HepG2 (cell line): Measurements from ENCODE around the gene ETV6. TPM values are rescaled to one million over a fixed set of nuclear protein-coding genes. Genes with fewer than 3 reads are reported as not detected.

Experiments used
- BCL6 ChIP-seq: IDR thresholded peaks from 2 replicates; pipeline ENCODE4 v1.6.1; 2016; ENCODE audit warnings: missing genetic modification reagents, missing compliant biosample characterization
- EEA1 ChIP-seq: sonication (generic); formaldehyde crosslinking; IDR thresholded peaks from 2 replicates; pipeline ENCODE4 v1.5.1; 2020; ENCODE audit warnings: mild to moderate bottlenecking, missing genetic modification reagents, borderline replicate concordance
- GFI1 ChIP-seq: sonication (generic); formaldehyde crosslinking; IDR thresholded peaks from 2 replicates; pipeline ENCODE4 v1.5.0; 2020; ENCODE audit warnings: missing genetic modification reagents, mild to moderate bottlenecking, borderline replicate concordance
- HHEX ChIP-seq: IDR thresholded peaks from 2 replicates; pipeline ENCODE4 v1.6.1; 2016; ENCODE audit warnings: control low read depth
- NR3C1 ChIP-seq: sonication (generic); formaldehyde crosslinking; IDR thresholded peaks from 2 replicates; pipeline ENCODE4 v1.4.0; 2020; ENCODE audit warnings: missing genetic modification reagents
- RFX1 ChIP-seq: fragments of 450-650 bp; IDR thresholded peaks from 2 replicates; pipeline ENCODE4 v1.6.1; 2017
- SYNCRIP ChIP-seq: fragments of 200-400 bp; formaldehyde crosslinking; IDR thresholded peaks from 2 replicates; pipeline ENCODE4 v1.6.1; 2018; ENCODE audit warnings: mild to moderate bottlenecking, low read depth, low read length; ENCODE audit not compliant: insufficient read depth
- TEAD2 ChIP-seq: sonication (generic); formaldehyde crosslinking; IDR thresholded peaks from 2 replicates; pipeline ENCODE4 v1.9.0; 2021; ENCODE audit warnings: missing genetic modification reagents
- ZMYM4 ChIP-seq: sonication (generic); formaldehyde crosslinking; IDR thresholded peaks from 2 replicates; pipeline ENCODE4 v1.8.1; 2023; ENCODE audit warnings: mild to moderate bottlenecking, missing genetic modification reagents
- ZNF556 ChIP-seq: sonication (generic); formaldehyde crosslinking; IDR thresholded peaks from 2 replicates; pipeline ENCODE4 v1.4.0; 2020; ENCODE audit warnings: mild to moderate bottlenecking, missing genetic modification reagents, borderline replicate concordance
- ZNF570 ChIP-seq: sonication (generic); formaldehyde crosslinking; IDR thresholded peaks from 2 replicates; pipeline ENCODE4 v1.4.0; 2020; ENCODE audit warnings: mild to moderate bottlenecking, missing genetic modification reagents, borderline replicate concordance
- ZNF607 ChIP-seq: sonication (generic); formaldehyde crosslinking; IDR thresholded peaks from 2 replicates; pipeline ENCODE4 v1.5.1; 2020; ENCODE audit warnings: missing genetic modification reagents, mild to moderate bottlenecking, borderline replicate concordance
- ZNF7 ChIP-seq: IDR thresholded peaks from 2 replicates; pipeline ENCODE4 v1.6.1; 2016; ENCODE audit warnings: missing biosample characterization, missing genetic modification reagents
- polyA plus RNA-seq, 8 experiments: library from polyadenylated mRNA; depleted of rRNA in 3 of 8; stranded (reverse) in 7 of 8; unstranded in 1 of 8; fragments of >200 nt; fragmentation: Illumina TruSeq in 4 of 8; extraction: Trizol in 4 of 8; gene quantifications; 2 replicates each; pipeline versions ENCODE4 v1.2.1 to v1.2.3, GENCODE V29; 2011 to 2016; ENCODE audit warnings: low read depth in 4 of 8, missing spikeins in 1 of 8, mixed read lengths in 1 of 8; ENCODE audit not compliant: insufficient read depth in 1 of 8
- total RNA-seq, 5 experiments: library from RNA; depleted of rRNA; stranded (reverse); fragments of >200 nt; fragmentation: Illumina TruSeq; extraction: Trizol; gene quantifications; 2 replicates each; pipeline ENCODE4 v1.2.3, GENCODE V29; 2016; ENCODE audit warnings: low read depth in 1 of 5
- TF ChIP-seq, protein P1 (sequence below): sonication (generic); formaldehyde crosslinking; conservative IDR thresholded peaks from 2 replicates; pipeline ENCODE4 v1.4.0; 2020; ENCODE audit warnings: mild to moderate bottlenecking, missing genetic modification reagents, moderate library complexity
- TF ChIP-seq, protein P2 (sequence below): sonication (generic); formaldehyde crosslinking; IDR thresholded peaks from 2 replicates; pipeline ENCODE4; 2020; ENCODE audit warnings: missing genetic modification reagents, mild to moderate bottlenecking, borderline replicate concordance
- TF ChIP-seq, protein P3 (sequence below): sonication (generic); formaldehyde crosslinking; IDR thresholded peaks from 2 replicates; pipeline ENCODE4 v1.9.0; 2021; ENCODE audit warnings: missing genetic modification reagents, borderline replicate concordance

Gene ETV6
- total and polyA plus RNA-seq, 2 of the 13 experiments (the other 11 are each of a cell fraction or from before 2014, with no cell fraction given): 2.2 to 3.0 TPM

DNA sequence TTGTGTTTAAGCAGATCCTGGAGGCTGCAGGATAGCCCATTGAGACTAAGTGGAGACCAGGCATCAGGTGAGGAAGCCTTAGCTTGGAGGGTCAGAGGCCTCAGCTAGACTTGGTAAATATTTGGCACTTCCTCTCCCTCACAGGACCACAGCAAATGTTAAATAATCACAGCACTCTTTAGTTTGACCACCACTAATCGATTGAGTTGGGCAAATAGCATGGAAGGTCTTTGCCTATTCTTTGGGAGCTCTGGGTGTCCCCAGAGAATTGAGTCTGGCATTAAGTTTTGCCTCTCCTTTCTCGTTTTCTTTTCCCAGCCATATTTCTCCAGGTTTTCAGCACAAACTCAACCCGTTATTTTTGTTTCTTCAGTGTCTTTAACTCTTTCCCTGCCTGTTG is 61.4 kb downstream of the ETV6 start (continued):
- TF ChIP-seq, protein P1, sequence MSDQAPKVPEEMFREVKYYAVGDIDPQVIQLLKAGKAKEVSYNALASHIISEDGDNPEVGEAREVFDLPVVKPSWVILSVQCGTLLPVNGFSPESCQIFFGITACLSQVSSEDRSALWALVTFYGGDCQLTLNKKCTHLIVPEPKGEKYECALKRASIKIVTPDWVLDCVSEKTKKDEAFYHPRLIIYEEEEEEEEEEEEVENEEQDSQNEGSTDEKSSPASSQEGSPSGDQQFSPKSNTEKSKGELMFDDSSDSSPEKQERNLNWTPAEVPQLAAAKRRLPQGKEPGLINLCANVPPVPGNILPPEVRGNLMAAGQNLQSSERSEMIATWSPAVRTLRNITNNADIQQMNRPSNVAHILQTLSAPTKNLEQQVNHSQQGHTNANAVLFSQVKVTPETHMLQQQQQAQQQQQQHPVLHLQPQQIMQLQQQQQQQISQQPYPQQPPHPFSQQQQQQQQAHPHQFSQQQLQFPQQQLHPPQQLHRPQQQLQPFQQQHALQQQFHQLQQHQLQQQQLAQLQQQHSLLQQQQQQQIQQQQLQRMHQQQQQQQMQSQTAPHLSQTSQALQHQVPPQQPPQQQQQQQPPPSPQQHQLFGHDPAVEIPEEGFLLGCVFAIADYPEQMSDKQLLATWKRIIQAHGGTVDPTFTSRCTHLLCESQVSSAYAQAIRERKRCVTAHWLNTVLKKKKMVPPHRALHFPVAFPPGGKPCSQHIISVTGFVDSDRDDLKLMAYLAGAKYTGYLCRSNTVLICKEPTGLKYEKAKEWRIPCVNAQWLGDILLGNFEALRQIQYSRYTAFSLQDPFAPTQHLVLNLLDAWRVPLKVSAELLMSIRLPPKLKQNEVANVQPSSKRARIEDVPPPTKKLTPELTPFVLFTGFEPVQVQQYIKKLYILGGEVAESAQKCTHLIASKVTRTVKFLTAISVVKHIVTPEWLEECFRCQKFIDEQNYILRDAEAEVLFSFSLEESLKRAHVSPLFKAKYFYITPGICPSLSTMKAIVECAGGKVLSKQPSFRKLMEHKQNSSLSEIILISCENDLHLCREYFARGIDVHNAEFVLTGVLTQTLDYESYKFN (CRISPR knock-in tag): peak; percentile 82
- TF ChIP-seq HHEX: peak; percentile 22; the same call in 1 of the 2 replicates
- no peak for TF ChIP-seq TEAD2
- no peak for TF ChIP-seq EEA1 (CRISPR knock-in tag)
- TF ChIP-seq ZNF7 (CRISPR knock-in tag): no peak
- peak; percentile 93 for TF ChIP-seq BCL6 (CRISPR knock-in tag)
- TF ChIP-seq SYNCRIP: no peak
- TF ChIP-seq, protein P2, sequence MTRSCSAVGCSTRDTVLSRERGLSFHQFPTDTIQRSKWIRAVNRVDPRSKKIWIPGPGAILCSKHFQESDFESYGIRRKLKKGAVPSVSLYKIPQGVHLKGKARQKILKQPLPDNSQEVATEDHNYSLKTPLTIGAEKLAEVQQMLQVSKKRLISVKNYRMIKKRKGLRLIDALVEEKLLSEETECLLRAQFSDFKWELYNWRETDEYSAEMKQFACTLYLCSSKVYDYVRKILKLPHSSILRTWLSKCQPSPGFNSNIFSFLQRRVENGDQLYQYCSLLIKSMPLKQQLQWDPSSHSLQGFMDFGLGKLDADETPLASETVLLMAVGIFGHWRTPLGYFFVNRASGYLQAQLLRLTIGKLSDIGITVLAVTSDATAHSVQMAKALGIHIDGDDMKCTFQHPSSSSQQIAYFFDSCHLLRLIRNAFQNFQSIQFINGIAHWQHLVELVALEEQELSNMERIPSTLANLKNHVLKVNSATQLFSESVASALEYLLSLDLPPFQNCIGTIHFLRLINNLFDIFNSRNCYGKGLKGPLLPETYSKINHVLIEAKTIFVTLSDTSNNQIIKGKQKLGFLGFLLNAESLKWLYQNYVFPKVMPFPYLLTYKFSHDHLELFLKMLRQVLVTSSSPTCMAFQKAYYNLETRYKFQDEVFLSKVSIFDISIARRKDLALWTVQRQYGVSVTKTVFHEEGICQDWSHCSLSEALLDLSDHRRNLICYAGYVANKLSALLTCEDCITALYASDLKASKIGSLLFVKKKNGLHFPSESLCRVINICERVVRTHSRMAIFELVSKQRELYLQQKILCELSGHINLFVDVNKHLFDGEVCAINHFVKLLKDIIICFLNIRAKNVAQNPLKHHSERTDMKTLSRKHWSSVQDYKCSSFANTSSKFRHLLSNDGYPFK (CRISPR knock-in tag): no peak
- TF ChIP-seq, protein P3, sequence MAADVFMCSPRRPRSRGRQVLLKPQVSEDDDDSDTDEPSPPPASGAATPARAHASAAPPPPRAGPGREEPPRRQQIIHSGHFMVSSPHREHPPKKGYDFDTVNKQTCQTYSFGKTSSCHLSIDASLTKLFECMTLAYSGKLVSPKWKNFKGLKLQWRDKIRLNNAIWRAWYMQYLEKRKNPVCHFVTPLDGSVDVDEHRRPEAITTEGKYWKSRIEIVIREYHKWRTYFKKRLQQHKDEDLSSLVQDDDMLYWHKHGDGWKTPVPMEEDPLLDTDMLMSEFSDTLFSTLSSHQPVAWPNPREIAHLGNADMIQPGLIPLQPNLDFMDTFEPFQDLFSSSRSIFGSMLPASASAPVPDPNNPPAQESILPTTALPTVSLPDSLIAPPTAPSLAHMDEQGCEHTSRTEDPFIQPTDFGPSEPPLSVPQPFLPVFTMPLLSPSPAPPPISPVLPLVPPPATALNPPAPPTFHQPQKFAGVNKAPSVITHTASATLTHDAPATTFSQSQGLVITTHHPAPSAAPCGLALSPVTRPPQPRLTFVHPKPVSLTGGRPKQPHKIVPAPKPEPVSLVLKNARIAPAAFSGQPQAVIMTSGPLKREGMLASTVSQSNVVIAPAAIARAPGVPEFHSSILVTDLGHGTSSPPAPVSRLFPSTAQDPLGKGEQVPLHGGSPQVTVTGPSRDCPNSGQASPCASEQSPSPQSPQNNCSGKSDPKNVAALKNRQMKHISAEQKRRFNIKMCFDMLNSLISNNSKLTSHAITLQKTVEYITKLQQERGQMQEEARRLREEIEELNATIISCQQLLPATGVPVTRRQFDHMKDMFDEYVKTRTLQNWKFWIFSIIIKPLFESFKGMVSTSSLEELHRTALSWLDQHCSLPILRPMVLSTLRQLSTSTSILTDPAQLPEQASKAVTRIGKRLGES (CRISPR knock-in tag): no peak
- TF ChIP-seq GFI1 (CRISPR knock-in tag): peak; percentile 67; the same call in 1 of the 2 replicates
- TF ChIP-seq ZNF556 (CRISPR knock-in tag): no peak
- no peak for TF ChIP-seq RFX1
- TF ChIP-seq ZNF607 (CRISPR knock-in tag): no peak
- TF ChIP-seq NR3C1: no peak
- no peak for TF ChIP-seq ZNF570
- TF ChIP-seq ZMYM4 (CRISPR knock-in tag): peak; percentile 53; the same call in 1 of the 2 replicates
